HK-2 (cell line): Measurements from ENCODE around the gene CNGA3.

Experiments
- DNase-seq: peaks from one replicate; pipeline ENCODE4 v3.0.0-alpha.2; 2018; ENCODE audit not compliant: unreplicated experiment

Gene CNGA3

GRCh38 chr2:98376996-98377395, 30.7 kb downstream of the CNGA3 start:
- no peak for DNase-seq

DNA sequence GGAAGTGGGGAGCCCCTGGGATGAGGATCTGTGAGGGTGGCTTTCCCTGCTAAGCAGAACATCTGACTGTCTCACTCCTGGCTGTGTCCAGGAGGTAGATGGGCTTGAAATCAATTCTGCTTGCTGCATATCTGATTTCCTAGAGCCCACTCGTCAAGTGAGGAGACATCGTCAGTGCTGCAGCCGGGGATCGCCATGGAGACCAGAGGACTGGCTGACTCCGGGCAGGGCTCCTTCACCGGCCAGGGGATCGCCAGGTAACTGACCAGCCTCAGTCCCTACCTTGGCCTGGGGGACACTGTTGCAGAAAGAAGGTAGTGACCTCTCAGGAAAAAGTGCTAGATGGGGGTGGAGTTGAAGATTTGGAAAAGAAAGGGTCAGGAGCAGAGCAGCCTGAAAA, 31.3 kb downstream of the CNGA3 start:
- DNase-seq, result no peak

GRCh38 chr2:98378196-98378595, 31.9 kb downstream of the CNGA3 start:
- DNase-seq, result no peak

DNA sequence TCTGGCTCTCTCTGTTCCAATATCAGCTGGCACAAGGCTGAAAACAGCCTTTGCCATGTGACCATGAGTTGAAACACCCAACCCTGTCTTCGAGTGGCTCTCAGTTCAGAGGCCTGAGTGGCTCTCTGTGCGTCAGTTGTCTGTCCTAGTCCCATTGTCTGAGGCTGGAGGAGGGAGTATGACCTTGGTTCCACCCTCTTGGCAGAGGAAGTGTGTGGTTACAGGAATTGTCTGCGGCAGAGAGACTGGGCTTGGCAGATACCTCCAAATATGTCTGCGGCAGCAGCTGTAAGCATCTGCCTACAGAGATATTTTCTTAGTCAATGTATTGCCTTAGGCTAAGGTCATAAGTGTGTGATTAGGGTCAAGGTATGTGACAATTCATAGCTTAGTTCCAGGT, 32.6 kb downstream of the CNGA3 start:
- DNase-seq, result no peak

- no peak for DNase-seq
Measured at GRCh38 chr2:98379311-98380202, 33.3 kb downstream of the CNGA3 start.

- DNase-seq, result no peak
Measured at GRCh38 chr2:98380203-98380535, 33.9 kb downstream of the CNGA3 start.

DNA sequence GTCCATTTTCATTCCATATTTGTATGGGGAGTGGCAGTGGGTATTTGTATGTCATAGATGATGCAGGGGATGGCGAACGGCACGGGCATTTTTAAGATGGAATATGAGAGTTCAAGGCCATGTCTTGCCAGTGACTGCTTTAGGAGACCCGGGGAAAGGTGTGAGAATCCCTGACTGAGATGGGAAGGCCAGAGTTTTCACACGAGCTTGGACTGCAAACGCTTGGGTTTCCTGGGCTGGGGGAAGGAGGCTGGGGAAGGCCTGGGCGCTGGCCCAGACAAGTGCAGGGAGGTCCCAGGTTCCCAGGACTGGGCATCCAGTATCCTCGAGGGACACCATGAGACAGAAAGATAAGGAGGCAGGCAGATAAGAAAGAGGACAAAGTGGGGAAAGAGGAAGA, 35.2 kb downstream of the CNGA3 start:
- DNase-seq, result no peak

DNA sequence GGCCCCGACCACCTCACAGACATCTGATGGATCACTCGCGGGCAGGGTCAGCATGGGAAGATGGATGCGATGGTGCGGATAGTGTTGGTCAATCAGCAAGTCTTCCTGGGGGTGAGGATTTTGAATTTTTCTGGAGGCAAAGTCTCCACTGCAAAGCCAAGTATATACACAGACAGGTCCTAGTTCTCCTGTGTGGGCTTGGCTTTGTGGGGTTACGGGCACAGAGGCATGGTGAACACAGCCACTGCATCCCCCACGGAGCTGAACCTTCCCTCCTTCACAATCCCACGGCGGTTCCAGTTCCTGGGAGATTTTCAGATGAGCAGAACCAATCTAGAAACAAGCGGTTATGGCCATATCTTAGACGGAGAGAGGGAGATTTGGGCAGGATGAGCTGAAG, 35.8 kb downstream of the CNGA3 start:
- no peak for DNase-seq

DNA sequence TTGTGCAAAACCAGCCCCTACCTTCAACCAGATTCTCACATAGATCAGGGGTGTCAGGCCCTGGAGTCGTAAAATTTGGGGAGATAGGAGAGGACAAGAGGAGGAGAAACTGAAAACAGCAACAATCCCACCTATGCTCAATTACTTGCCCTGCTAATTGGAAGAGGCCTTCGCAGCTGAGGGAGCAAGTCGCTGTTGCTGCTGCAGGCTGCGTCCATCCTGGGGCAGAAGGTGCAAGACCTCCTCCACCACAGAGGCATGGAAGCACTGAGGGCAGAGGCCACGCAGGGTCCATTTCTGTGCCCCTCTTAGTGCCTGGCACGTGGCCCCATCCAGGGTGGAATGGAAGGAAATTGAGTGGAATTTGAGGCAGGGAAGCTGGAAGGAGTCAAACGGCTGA, 36.5 kb downstream of the CNGA3 start:
- no peak for DNase-seq

- DNase-seq, result no peak
Measured at GRCh38 chr2:98383166-98383565, 36.9 kb downstream of the CNGA3 start.

DNA sequence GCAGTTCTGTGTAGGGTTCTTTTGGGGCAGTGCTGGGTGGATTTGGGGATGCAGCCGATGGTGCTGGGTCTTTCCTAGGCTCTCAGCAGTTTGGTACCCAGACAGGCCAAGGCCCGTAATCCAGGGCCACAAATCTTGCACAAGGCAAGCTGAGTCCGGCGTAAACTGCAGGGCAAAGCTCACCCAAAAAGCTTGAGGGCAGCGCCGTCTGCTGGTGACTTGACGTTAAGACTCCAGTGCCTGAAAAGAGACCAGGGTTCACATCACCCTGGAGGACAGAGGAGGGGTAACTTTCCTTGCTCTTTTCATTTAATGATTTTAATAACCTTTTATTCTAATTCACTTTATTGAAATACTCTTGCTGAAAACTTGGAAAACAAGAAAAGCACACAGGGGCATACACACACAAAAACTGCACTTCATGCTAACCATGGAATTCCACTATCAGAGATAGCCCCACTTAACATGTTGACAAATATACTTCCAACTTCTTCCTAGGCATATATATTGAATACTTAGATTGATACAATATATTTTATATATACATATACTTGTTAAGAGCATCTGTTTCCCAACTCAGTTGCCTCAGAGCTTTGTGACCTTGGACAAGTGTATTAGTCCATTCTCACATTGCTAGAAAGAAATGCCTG, 38.9 kb downstream of the CNGA3 start:
- peak; percentile 76 for DNase-seq

DNA sequence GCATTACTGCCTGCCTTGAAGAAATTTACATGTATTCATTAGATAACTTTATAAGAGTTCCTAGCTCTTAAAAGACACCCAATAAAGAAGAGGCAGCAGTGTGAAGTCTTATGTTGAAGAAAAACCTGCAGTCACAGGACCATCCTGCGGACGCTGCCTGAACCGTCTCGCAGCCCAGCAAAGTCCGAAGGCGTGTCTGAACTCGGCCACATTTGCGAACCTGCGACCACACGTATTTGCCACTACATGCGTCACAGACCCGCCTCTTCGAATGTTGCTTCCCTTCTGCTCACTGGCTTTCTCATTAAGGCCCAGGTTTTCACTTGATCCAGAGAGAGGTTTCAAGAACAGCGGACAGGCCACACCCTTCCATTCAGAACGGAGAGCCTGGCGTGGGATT, 41.2 kb downstream of the CNGA3 start:
- DNase-seq, result no peak

DNA sequence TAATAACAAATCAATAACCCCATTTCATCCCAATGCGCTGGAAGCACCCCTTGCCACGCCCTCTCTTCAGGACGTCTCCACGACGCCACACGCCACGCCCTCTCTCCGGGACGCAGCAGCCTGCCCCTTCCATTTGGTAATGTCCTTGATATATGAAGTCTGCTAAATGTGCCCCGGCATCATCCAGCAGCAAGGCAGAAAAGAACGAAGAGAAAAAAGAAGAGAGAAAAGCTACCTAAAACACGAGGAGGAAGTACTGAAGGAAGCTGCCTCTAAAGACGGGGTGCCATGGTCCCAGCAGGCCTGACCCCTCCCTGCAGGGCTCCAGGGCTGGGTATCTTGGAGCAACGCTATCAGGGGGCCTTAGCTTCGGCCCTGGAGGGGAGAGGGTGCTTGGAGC, 41.8 kb downstream of the CNGA3 start:
- DNase-seq, result no peak

GRCh38 chr2:98388601-98389250, 42.5 kb downstream of the CNGA3 start:
- DNase-seq, result no peak

GRCh38 chr2:98389251-98389605, 43.0 kb downstream of the CNGA3 start:
- DNase-seq, result no peak

- no peak for DNase-seq
Measured at GRCh38 chr2:98390571-98391476, 44.6 kb downstream of the CNGA3 start.

DNA sequence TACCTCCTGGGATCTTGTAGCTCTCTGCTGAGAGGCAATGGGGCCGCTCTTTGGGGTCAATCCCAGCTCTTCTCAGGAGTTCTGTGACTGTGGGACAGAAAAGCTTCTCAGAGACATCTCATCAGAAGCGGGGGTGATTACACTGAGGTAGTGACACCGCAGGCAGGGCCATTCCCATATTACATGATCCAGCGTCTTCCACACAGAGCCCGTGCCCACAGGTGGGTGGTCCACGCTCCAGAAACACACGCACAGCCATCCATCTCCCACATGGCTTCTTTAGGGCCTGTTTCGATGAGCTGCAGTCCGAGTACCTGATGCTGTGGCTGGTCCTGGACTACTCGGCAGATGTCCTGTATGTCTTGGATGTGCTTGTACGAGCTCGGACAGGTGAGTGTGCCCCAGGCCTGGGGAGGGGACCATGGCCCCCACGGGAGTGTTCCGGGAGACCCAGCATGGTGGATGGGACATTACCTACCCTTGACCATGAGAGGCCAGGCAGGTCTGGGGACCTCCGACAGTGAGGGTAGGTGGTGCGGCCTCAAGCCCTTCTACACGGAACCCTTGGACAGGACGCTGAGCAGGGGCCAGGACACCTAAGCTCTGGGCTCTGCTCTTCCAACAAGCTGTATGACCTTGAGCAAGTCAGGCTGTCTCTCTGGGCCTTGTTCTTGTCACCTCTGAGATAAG, 45.5 kb downstream of the CNGA3 start:
- no peak for DNase-seq

- DNase-seq, result no peak
Measured at GRCh38 chr2:98393354-98393753, 47.1 kb downstream of the CNGA3 start.

GRCh38 chr2:98394595-98395153, 48.4 kb downstream of the CNGA3 start:
- DNase-seq, result no peak

DNA sequence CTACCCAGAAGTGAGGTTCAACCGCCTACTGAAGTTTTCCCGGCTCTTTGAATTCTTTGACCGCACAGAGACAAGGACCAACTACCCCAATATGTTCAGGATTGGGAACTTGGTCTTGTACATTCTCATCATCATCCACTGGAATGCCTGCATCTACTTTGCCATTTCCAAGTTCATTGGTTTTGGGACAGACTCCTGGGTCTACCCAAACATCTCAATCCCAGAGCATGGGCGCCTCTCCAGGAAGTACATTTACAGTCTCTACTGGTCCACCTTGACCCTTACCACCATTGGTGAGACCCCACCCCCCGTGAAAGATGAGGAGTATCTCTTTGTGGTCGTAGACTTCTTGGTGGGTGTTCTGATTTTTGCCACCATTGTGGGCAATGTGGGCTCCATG, 49.7 kb downstream of the CNGA3 start:
- no peak for DNase-seq

DNA sequence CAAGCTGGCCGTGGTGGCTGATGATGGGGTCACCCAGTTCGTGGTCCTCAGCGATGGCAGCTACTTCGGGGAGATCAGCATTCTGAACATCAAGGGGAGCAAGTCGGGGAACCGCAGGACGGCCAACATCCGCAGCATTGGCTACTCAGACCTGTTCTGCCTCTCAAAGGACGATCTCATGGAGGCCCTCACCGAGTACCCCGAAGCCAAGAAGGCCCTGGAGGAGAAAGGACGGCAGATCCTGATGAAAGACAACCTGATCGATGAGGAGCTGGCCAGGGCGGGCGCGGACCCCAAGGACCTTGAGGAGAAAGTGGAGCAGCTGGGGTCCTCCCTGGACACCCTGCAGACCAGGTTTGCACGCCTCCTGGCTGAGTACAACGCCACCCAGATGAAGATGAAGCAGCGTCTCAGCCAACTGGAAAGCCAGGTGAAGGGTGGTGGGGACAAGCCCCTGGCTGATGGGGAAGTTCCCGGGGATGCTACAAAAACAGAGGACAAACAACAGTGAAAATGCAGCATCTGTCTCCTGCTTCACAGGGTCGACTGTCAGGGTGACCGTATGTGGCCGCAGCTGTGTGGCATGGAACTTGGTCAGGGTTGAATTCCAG, 50.6 kb downstream of the CNGA3 start:
- DNase-seq, result no peak
